NCI-H1092 treated with DMSO at 0.1 percent for 48 hours (cell line): ENCODE measurements around the gene MED16.

Source experiments
- DNase-seq: peaks from one replicate; lab custom pipeline; 2025; lab: John Stamatoyannopoulos, UW

The MED16 gene

DNA sequence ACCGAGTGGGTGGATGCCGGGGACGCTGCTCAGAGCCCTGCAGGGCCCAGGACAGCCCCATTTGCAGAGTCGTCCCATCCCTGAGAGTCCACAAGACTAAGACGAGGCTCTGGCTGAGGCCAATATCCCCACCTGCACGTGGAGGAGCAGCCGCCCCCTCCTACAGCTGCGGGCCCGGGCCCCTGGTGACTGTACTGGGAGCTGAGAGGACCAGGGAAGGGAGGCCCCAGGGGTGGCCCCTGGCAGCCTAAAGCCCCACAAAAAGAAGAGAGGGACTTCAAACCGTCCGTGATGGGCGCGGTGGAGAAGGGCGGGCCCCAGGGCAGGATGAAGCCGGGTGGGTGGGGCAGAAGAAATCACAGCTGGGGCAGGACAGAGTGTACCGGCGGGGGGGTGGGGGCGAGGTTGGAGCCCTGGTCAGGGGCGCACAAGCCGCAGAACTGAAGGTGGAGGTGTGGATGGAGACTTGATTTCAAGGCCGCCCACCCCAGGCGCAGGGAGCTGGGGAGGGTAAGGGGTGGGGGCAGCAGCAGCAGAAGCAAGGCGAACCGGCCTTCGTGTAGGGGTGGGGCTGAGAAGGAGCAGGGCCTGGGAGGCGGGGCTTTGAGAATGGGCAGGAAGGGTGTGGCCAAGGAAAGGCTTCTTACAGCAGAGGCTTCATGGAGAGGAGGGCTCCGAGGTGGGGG lies 20.6 kb downstream of the MED16 start:
- DNase-seq, result no peak

DNA sequence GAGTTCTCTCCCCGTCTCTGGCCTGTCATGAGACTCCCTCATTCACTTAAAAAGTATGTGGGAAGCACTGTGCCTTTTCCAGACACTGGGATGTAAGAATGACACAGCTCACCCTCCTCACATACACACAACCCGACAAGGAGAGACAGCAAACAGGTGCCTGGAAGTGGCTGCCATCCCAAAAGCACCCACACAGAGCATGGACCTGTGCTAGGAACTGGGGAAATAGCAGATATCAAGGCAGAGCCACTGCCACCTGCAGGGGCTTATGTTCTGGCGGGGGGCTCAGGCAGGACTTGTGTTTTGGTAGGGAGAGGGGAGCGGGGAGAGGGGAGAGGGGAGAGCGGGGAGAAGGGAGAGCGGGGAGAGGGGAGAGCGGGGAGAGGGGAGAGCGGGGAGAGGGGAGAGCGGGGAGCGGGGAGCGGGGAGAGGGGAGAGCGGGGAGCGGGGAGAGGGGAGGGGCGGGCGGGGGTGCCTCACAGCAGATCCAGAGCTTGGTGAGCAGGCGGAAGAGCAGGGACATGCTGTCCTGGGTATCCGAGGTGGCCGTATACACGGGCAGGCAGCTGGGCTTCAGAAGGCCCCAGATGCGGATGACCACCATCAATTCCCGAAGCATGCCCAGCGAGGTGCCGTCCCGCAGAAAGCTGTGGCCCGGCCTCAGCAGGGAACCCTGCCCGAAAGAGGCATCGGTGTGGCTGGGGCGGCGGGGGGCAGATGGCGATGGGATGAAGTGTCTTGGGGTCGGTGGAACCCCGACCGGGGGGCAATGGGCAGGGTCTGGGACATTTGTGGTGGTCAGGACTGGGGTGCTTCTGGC lies 21.3 kb downstream of the MED16 start:
- no peak for DNase-seq

- DNase-seq, result peak; percentile 88
These were observed 22.0 kb downstream of the MED16 start for GRCh38 chr19:870963-871401.

DNA sequence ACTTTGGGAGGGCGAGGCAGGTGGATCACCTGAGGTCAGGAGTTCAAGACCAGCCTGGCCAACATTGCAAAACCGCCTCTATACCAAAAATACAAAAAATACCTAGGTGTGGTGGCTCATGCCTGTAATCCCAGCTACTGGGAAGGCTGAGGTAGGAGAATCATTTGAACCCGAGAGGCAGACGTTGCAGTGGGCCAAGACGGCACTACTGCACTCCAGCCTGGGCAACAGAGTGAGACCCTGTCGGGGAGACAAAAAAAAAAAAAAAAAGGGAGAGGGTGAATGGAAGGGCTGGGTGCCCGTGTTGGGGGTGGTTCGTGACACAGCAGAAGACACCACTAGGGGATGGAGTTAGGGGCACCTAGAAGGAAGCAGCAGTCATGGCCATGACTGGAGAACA lies 22.7 kb downstream of the MED16 start:
- no peak for DNase-seq

DNA sequence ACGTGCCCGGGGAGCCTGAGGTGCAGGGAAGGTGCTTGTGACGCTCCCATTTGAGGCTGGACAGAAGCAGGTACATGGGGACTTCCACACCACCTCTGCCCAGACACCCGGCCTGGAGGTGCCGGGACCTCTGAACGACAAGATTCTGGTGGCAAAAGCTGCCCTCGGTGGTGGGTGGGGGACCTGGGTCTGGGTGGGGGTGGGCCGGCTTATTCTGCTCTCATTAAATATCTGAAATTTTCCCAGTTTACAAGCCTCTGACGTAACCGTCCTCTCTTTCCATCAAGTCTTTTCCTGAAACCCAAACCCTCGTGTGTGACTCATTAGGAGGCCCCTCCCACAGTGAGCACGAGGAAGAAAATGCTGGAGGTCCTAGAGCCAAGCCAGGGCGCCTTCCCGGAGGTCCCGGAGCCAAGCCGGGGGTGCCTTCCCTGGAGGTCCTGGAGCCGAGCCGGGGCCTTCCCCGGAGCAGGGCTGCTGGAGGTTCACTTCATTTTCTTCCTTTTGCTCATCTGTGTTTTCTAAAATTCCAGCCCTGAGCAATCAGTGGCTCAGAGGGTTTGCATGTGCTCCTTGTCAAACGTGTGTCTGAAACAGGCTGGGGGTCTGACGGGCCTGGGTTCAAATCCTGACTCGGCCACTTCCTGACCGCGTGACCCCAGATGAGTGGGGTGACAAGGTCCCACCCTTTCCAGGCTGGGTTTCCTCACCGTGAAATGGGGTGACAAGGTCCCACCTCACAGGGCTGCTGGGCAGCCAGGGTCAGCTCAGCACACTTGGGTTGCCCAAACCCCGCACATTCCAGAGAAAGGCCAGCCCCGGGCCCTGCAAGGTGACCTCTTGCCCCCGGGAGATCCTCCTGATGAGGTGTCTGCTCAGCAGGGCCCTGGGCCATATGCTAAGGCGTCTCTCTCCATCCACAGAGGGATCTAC lies 23.5 kb downstream of the MED16 start:
- no peak for DNase-seq

DNA sequence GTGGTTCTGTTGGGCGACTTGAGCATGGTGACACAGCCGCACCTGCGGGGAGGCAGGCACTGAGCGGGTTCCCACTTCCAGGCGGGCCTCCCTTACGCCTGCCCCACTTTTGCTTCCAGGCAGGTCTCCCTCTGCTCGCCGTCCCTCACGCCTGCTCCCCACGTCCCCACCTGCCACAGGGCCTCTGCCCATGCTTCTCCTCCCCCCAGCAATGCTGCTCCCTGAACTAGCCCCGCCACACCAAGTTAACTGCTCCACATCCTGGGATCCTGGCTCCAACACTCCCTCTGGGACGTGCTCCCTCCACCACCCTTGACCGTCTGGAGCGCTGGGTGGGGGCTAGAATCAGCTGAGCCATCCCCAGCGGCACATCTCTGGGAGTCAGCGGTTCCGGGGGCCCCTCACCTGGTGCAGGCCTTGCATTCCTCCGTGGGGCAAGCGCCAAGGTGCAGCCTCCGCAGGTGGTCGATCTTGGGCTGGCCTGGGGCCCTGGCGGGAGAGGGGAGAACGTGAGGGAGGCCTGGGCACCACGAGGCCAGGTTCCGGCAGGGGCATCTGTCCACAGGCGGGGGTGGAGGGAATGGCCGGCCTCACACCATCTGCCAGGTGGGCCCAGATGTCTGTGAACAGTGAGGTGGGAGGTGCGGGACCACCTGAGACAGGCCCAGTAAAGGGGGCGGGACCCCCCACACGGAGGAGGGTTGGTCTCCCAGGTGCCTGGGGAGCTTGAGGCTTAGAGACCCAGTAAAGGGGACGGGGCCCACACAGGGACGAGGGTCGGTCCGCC lies 24.3 kb downstream of the MED16 start:
- no peak for DNase-seq

DNA sequence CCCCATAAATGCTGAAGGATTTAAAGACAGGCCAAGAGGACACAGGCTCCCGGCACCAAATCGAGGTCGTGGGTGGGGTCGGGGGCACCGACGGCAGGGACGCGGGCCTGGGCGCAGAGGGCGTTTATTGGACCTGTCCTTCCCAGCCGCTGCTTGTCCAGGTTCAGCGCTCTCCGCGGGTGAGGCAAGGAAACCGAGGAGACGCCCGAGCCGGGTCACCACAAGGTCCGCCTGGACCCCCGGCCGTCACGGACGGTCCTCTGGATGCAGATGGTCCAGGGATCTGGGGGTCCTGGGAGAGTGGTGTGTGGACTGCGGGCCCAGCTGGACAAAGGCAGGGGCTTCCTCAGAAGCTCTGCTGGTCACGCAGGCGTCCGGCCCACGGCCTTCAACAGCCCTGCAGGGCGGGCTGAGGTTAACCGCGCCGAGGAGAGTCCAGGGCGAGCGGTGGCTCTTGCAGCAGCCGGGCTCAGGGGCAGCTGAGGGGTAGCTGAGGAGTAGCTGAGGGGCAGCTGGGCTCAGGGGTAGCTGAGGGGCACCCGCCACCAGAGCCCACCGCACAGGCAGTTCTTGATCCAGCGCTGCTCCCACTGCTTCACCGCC lies 25.0 kb downstream of the MED16 start:
- no peak for DNase-seq

GRCh38 chr19:867301-867793 lies 25.6 kb downstream of the MED16 start:
- no peak for DNase-seq

DNA sequence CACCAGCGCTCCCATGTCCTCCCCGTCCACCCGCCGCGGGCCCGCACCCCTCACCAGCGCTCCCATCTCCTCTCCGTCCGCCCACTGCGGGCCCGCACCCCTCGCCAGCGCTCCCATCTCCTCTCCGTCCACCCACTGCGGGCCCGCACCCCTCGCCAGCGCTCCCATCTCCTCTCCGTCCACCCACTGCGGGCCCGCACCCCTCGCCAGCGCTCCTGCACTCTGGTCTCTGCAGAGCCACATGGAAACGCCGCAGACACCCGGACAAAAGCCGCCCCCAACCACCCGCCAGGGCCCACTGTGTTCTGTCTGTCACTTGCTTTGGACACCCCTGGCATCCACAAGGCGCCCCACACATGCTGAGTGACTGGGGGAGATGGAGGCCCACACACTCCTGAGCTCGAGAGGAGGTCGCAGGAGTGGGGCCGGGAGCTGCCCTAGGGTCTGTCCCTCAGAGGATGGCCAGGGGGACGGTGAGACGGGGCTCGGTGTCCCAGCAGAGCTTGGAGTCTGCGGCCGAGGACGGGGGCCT lies 26.2 kb downstream of the MED16 start:
- no peak for DNase-seq

- DNase-seq, result no peak
These were observed 29.7 kb downstream of the MED16 start for GRCh38 chr19:863315-863620.

DNA sequence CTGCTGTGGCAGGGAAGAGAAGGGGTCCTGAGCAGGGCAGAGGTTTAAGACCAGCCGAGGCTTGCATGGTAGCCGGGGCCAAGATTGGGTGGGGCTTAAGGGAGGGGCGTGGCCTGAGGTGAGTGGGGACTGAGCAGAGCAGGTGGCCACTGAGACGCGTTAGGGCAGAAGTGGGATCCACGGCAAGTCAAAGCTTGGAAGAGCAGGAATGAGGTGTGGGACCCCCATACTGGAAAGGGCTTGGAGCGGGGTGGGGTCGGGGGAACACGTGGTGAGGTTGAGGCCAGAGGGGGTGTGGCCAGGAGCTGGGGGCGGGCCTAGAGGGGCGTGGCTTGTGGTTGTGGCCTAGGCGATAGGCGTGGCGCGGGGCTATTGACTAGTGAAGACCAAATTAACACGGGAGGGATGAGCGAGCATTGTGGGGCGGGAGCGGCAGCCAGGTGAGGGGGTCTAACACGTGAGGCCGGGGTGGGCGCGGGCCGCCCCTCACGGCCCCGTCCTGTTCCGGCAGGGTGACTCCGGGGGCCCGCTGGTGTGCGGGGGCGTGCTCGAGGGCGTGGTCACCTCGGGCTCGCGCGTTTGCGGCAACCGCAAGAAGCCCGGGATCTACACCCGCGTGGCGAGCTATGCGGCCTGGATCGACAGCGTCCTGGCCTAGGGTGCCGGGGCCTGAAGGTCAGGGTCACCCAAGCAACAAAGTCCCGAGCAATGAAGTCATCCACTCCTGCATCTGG lies 30.2 kb downstream of the MED16 start:
- DNase-seq, result no peak

GRCh38 chr19:861756-862580 lies 31.0 kb downstream of the MED16 start:
- no peak for DNase-seq

GRCh38 chr19:861141-861755 lies 31.7 kb downstream of the MED16 start:
- DNase-seq, result no peak

DNA sequence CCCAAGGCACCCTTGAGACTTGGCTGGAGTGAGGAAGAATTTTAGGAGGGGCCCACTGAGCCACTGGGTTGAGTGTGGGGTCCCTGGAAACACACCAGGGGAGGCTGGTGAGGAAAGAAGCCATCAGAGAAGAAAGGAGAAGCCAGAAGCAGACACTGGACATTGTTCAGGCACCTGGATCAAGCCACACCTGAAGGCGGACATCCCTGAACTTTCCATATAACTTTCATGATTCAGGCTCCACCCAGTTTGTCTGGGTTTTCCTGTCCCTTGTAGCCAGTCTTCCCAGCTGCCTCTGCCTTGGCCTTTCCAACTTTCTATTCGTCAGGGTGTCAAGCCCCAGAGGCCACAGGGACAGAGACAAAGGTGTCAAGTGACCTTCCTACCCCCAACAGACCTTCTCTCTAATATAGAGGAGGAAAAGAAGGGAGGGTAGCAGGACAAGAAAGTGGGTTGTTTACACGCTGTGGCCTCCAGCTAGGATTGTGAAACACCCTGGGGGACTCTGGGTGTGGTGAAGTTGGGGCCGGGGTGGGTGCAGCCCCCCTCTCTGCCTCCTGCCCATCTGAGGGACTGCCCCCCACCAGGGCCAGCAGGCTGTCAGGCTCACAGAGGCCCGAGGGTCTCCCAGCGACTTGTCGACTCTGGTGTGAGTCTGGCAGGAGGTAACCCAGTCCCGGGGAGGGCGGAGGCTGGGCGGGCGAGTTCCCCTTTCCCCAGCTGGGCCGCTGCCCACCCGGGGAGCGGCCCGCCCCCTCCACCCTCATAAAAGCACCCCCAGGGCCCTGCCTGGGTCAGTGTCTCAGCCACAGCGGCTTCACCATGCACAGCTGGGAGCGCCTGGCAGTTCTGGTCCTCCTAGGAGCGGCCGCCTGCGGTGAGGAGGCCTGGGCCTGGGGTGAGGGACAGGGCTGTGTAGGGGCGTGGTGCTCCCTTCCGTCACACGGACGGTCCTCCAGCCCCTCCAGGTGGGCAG lies 33.8 kb downstream of the MED16 start, which contains the start of gene CFD:
TSS of gene CFD (plus strand) at position 797 of the 976 bp plus-strand sequence. CDS start at position 823, 26 bp downstream.
- no peak for DNase-seq

- no peak for DNase-seq
These were observed 34.7 kb downstream of the MED16 start for GRCh38 chr19:858284-858683.

DNA sequence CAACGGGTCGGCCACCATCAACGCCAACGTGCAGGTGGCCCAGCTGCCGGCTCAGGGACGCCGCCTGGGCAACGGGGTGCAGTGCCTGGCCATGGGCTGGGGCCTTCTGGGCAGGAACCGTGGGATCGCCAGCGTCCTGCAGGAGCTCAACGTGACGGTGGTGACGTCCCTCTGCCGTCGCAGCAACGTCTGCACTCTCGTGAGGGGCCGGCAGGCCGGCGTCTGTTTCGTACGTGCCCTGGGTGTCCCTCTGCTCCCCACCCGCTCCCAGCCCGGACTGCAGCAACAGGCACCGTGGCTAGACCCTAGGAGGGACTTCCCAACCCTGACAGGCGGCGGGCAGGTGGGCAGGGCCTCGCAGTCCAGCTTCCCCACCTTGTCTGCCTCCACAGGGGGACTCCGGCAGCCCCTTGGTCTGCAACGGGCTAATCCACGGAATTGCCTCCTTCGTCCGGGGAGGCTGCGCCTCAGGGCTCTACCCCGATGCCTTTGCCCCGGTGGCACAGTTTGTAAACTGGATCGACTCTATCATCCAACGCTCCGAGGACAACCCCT lies 37.3 kb downstream of the MED16 start:
- no peak for DNase-seq

- DNase-seq, result no peak
These were observed 37.8 kb downstream of the MED16 start for GRCh38 chr19:855142-855541.
